Measurements from ENCODE around the gene KRTAP10-5.

The KRTAP10-5 gene

GRCh38 chr21:44599264-44600029 lies 19.0 kb upstream of the KRTAP10-5 start:
- no peak for DNase-seq (ENCODE audit: low read depth)
- no peak for TF ChIP-seq CTCF (IDR thresholded peaks at IDR 0.05; ENCODE audit: control insufficient read depth, insufficient read depth, low read depth, low read length, missing control alignments)
- no peak overlapping the region for H3K4me3 ChIP-seq (ENCODE audit: control insufficient read depth, low read depth, low read length)

- no peak overlapping the region for H3K4me3 ChIP-seq (ENCODE audit: control insufficient read depth, low read depth, low read length)
- no peak for TF ChIP-seq CTCF (IDR thresholded peaks at IDR 0.05; ENCODE audit: control insufficient read depth, insufficient read depth, low read depth, low read length, missing control alignments)
- DNase-seq (ENCODE audit: low read depth), result no peak
Measured at GRCh38 chr21:44598061-44598460, 17.7 kb upstream of the KRTAP10-5 start.

- DNase-seq (ENCODE audit: low read depth), result no peak
- no peak overlapping the region for H3K4me3 ChIP-seq (ENCODE audit: control insufficient read depth, low read depth, low read length)
- no peak for TF ChIP-seq CTCF (IDR thresholded peaks at IDR 0.05; ENCODE audit: control insufficient read depth, insufficient read depth, low read depth, low read length, missing control alignments)
Measured at GRCh38 chr21:44596068-44596725, 15.8 kb upstream of the KRTAP10-5 start.

- H3K4me3 ChIP-seq (ENCODE audit: control insufficient read depth, low read depth, low read length), result no peak overlapping the region
- no peak for DNase-seq (ENCODE audit: low read depth)
- TF ChIP-seq CTCF (IDR thresholded peaks at IDR 0.05; ENCODE audit: control insufficient read depth, insufficient read depth, low read depth, low read length, missing control alignments), result no peak
Measured at GRCh38 chr21:44595524-44595923, 15.1 kb upstream of the KRTAP10-5 start.

- no peak for DNase-seq (ENCODE audit: low read depth)
- TF ChIP-seq CTCF (IDR thresholded peaks at IDR 0.05; ENCODE audit: control insufficient read depth, insufficient read depth, low read depth, low read length, missing control alignments), result no peak
- no peak overlapping the region for H3K4me3 ChIP-seq (ENCODE audit: control insufficient read depth, low read depth, low read length)
Measured at GRCh38 chr21:44594406-44594916, 14.1 kb upstream of the KRTAP10-5 start.

DNA sequence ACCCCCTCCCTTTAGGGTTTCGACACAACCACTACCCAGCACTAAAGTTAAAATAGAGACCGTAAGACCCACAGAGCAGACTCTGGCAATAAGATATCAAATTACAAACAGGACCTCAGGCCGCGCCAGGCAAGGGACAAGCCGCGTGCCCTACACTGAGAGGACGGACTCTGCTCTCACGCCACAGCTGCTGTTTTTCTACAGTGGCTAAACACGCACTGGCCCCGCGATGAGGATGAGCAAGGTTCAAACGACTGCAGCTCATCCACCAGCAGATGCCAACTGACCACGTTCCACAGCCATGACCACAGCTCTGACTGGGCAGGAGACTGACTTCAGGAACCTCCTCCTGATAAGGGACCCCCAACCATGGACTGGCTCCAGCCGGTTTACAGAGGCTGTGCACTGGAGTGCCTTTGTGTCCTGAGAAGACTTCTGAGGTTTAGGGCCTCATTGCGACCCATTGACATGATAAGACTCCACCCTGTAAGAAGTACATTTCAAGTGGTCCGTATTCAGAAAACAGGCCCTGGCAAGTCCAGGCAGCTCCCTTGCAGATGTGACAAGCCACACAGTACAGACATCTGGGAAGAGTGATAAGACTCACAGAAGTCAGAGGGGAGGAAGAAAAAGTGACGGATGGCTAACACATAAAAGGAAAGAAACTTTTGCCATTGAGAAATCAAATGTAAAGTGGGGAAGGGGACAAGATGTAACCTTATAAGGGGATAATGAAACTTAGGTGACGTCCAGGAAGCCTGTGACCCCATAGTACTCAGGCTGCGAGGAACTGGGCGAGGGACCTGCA lies 13.4 kb upstream of the KRTAP10-5 start:
- H3K4me3 ChIP-seq (ENCODE audit: control insufficient read depth, low read depth, low read length), result no peak overlapping the region
- no peak for DNase-seq (ENCODE audit: low read depth)
- no peak for TF ChIP-seq CTCF (IDR thresholded peaks at IDR 0.05; ENCODE audit: control insufficient read depth, insufficient read depth, low read depth, low read length, missing control alignments)
